ENCODE results near the gene ST6GALNAC5.

Gene ST6GALNAC5

DNA sequence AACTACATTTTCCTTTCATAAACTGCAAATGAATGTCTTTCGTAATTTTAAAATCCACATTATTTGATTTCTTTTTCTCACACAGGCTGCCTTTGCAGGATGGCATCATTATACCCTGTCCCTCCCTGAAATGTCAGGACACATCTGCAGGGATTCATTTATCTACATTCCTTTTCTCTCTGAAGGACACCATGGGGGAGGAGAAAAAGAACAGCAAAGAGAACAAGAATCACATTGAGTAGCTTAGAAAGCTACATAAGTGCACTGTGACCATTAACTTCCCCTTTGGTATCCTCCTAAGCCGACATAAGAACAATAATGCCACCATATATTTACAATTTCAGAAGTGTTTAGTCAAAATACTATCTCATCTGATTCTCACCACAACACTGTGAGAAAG lies 222.5 kb downstream of the ST6GALNAC5 start:
- Histone ChIP-seq H2BK120ac (ENCODE audit: insufficient read depth, low read length, poor library complexity) (no peak overlapping the region), H3K9me3 (ENCODE audit: insufficient read depth, low read depth, low read length) (no peaks in the 10 kb centered on the region), H3K27me3 (ENCODE audit: insufficient read depth, low read length) (no peaks in the 10 kb centered on the region), H3K27ac (ENCODE audit: low read depth, low read length) (no peak overlapping the region), H3K4me3 (ENCODE audit: low read depth, low read length) (no peak overlapping the region), H3K4ac (ENCODE audit: low read depth, low read length) (no peak overlapping the region), H3K9ac (ENCODE audit: low read length) (no peak overlapping the region), H3K23ac (ENCODE audit: low read length) (no peak overlapping the region), H2BK12ac (ENCODE audit: low read length) (no peak overlapping the region), H2AFZ (ENCODE audit: insufficient read depth, low read length, poor library complexity) (no peak overlapping the region), H3K4me2 (ENCODE audit: low read length) (no peak overlapping the region), H4K91ac (ENCODE audit: low read depth, low read length) (no peak overlapping the region), H3K79me1 (ENCODE audit: low read length) (no peaks in the 10 kb centered on the region), H3K36me3 (ENCODE audit: control insufficient read depth in 1 of 2, insufficient read depth in 2 of 2, low read length in 2 of 2) (no peaks in the 10 kb centered on the region), H2AK5ac (ENCODE audit: low read length) (no peak overlapping the region), H4K12ac (ENCODE audit: low read depth, low read length) (no peak overlapping the region), H3K14ac (ENCODE audit: low read length) (no peak overlapping the region), H4K8ac (ENCODE audit: low read depth, low read length) (no peak overlapping the region), H2BK5ac (ENCODE audit: low read depth, low read length, poor library complexity) (no peak overlapping the region), H3K79me2 (ENCODE audit: control insufficient read depth, insufficient read depth, low read length, poor library complexity) (no peaks in the 10 kb centered on the region), H3K4me1 (ENCODE audit: control insufficient read depth in 1 of 2, insufficient read depth in 2 of 2, low read length in 2 of 2) (no peaks in the 10 kb centered on the region), H3K18ac (ENCODE audit: low read length) (no peak overlapping the region)
- no peak for DNase-seq
- WGBS (ENCODE audit: extremely low coverage, insufficient coverage, insufficient read length): no CpG with 5 or more reads among the region's 2 CpGs

DNA sequence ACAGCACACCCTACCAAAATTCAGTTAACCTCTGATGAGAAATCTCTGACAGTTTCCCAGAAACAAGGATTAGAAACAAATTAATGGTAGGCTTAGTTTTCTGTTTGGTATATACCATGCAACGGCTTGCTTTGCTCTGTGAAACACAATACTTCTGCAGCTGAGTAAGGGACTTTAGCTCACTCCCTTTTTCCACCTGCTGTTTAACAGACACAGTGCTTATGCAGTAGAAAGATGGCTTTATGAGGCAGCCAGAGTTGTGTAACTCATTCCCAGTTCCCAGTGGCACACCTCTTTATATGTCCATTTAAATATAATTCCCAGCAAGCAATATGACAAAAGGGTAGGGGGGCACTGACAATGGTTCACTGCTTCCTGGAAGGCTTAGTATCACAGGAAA lies 228.0 kb downstream of the ST6GALNAC5 start:
- Histone ChIP-seq H3K4me2 (ENCODE audit: low read length) (no peak overlapping the region), H2BK12ac (ENCODE audit: low read length) (no peak overlapping the region), H3K4ac (ENCODE audit: low read depth, low read length) (no peak overlapping the region), H4K12ac (ENCODE audit: low read depth, low read length) (no peak overlapping the region), H3K4me1 (ENCODE audit: control insufficient read depth in 1 of 2, insufficient read depth in 2 of 2, low read length in 2 of 2) (no peaks in the 10 kb centered on the region), H3K79me2 (ENCODE audit: control insufficient read depth, insufficient read depth, low read length, poor library complexity) (no peaks in the 10 kb centered on the region), H3K9ac (ENCODE audit: low read length) (no peak overlapping the region), H3K23ac (ENCODE audit: low read length) (no peak overlapping the region), H3K27me3 (ENCODE audit: insufficient read depth, low read length) (no peaks in the 10 kb centered on the region), H3K9me3 (ENCODE audit: insufficient read depth, low read depth, low read length) (no peaks in the 10 kb centered on the region), H3K14ac (ENCODE audit: low read length) (no peak overlapping the region), H2BK120ac (ENCODE audit: insufficient read depth, low read length, poor library complexity) (no peak overlapping the region), H3K18ac (ENCODE audit: low read length) (no peak overlapping the region), H4K91ac (ENCODE audit: low read depth, low read length) (no peak overlapping the region), H3K79me1 (ENCODE audit: low read length) (no peaks in the 10 kb centered on the region), H3K36me3 (ENCODE audit: control insufficient read depth in 1 of 2, insufficient read depth in 2 of 2, low read length in 2 of 2) (no peaks in the 10 kb centered on the region), H3K4me3 (ENCODE audit: low read depth, low read length) (no peak overlapping the region), H2AFZ (ENCODE audit: insufficient read depth, low read length, poor library complexity) (no peak overlapping the region), H2BK5ac (ENCODE audit: low read depth, low read length, poor library complexity) (no peak overlapping the region), H3K27ac (ENCODE audit: low read depth, low read length) (no peak overlapping the region), H4K8ac (ENCODE audit: low read depth, low read length) (no peak overlapping the region), H2AK5ac (ENCODE audit: low read length) (no peak overlapping the region)
- DNase-seq: no peak
- WGBS (ENCODE audit: extremely low coverage, insufficient coverage, insufficient read length): no CpG with 5 or more reads among the region's 1 CpG

DNA sequence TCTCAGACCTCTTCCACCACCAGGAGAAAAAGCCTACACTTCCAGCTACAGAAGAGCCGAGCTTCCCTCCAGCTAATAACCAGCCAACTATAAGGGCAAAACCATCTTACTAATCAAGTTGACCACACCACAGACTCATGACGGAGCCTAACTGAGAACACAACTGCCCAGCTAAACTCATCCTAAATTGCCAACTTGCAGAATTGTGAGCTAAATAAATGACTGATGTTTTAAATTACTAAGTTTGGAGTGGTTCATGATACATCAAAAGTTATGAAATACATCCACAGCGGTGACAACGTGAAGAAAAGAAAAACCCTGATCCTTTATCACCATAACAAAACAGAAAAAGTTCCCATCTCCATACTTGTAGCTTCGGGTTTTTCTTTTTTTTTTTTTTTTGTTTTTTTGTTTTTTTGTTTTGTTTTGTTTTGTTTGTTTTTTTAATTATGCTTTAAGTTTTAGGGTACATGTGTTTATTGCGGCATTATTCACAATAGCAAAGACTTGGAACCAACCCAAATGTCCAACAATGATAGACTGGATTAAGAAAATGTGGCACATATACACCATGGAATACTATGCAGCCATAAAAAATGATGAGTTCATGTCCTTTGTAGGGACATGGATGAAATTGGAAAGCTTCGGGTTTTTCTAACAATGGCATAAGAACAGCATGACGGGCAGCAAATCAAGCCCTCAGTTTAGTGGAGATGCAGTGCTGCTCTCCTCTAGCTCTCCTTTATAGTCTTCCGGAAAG lies 229.4 kb downstream of the ST6GALNAC5 start:
- Histone ChIP-seq H3K23ac (ENCODE audit: low read length) (no peak overlapping the region), H3K27ac (ENCODE audit: low read depth, low read length) (no peak overlapping the region), H3K79me2 (ENCODE audit: control insufficient read depth, insufficient read depth, low read length, poor library complexity) (no peaks in the 10 kb centered on the region), H4K8ac (ENCODE audit: low read depth, low read length) (no peak overlapping the region), H4K12ac (ENCODE audit: low read depth, low read length) (no peak overlapping the region), H2BK12ac (ENCODE audit: low read length) (no peak overlapping the region), H3K9me3 (ENCODE audit: insufficient read depth, low read depth, low read length) (no peaks in the 10 kb centered on the region), H3K4ac (ENCODE audit: low read depth, low read length) (no peak overlapping the region), H3K79me1 (ENCODE audit: low read length) (no peaks in the 10 kb centered on the region), H3K18ac (ENCODE audit: low read length) (no peak overlapping the region), H3K4me1 (ENCODE audit: control insufficient read depth in 1 of 2, insufficient read depth in 2 of 2, low read length in 2 of 2) (no peaks in the 10 kb centered on the region), H3K9ac (ENCODE audit: low read length) (no peak overlapping the region), H3K14ac (ENCODE audit: low read length) (no peak overlapping the region), H4K91ac (ENCODE audit: low read depth, low read length) (no peak overlapping the region), H3K4me2 (ENCODE audit: low read length) (no peak overlapping the region), H2BK5ac (ENCODE audit: low read depth, low read length, poor library complexity) (no peak overlapping the region), H3K27me3 (ENCODE audit: insufficient read depth, low read length) (no peaks in the 10 kb centered on the region), H2AK5ac (ENCODE audit: low read length) (no peak overlapping the region), H2BK120ac (ENCODE audit: insufficient read depth, low read length, poor library complexity) (no peak overlapping the region), H2AFZ (ENCODE audit: insufficient read depth, low read length, poor library complexity) (no peak overlapping the region), H3K4me3 (ENCODE audit: low read depth, low read length) (no peak overlapping the region), H3K36me3 (ENCODE audit: control insufficient read depth in 1 of 2, insufficient read depth in 2 of 2, low read length in 2 of 2) (no peaks in the 10 kb centered on the region)
- WGBS (ENCODE audit: extremely low coverage, insufficient coverage, insufficient read length): no CpG with 5 or more reads among the region's 9 CpGs
- no peak for DNase-seq

DNA sequence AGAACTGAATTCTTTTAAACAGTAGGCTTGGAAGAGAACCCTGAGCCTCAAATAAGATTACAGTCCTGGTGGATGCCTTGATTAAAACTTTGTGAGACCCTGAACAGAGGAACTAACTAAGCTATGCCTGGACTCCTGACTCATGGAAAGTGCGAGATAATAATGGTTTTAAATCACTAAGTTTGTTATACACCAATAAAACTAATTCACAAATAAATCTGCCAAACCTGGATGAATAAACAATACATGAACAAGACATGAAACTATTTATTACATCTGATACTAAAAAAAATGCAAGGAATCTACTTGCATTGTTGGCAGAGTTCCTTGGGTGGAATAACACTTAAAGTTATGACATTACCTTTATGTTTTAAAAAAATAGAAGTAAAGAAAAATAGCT lies 233.6 kb downstream of the ST6GALNAC5 start:
- Histone ChIP-seq H3K36me3 (ENCODE audit: control insufficient read depth in 1 of 2, insufficient read depth in 2 of 2, low read length in 2 of 2) (no peaks in the 10 kb centered on the region), H3K4me3 (ENCODE audit: low read depth, low read length) (no peak overlapping the region), H3K27ac (ENCODE audit: low read depth, low read length) (no peak overlapping the region), H4K8ac (ENCODE audit: low read depth, low read length) (no peak overlapping the region), H3K79me1 (ENCODE audit: low read length) (no peaks in the 10 kb centered on the region), H3K9me3 (ENCODE audit: insufficient read depth, low read depth, low read length) (no peaks in the 10 kb centered on the region), H2AFZ (ENCODE audit: insufficient read depth, low read length, poor library complexity) (no peak overlapping the region), H3K18ac (ENCODE audit: low read length) (no peak overlapping the region), H4K12ac (ENCODE audit: low read depth, low read length) (no peak overlapping the region), H4K91ac (ENCODE audit: low read depth, low read length) (no peak overlapping the region), H2BK12ac (ENCODE audit: low read length) (no peak overlapping the region), H3K4ac (ENCODE audit: low read depth, low read length) (no peak overlapping the region), H2BK5ac (ENCODE audit: low read depth, low read length, poor library complexity) (no peak overlapping the region), H3K23ac (ENCODE audit: low read length) (no peak overlapping the region), H3K9ac (ENCODE audit: low read length) (no peak overlapping the region), H2AK5ac (ENCODE audit: low read length) (no peak overlapping the region), H3K4me1 (ENCODE audit: control insufficient read depth in 1 of 2, insufficient read depth in 2 of 2, low read length in 2 of 2) (no peaks in the 10 kb centered on the region), H3K14ac (ENCODE audit: low read length) (no peak overlapping the region), H3K79me2 (ENCODE audit: control insufficient read depth, insufficient read depth, low read length, poor library complexity) (no peaks in the 10 kb centered on the region), H3K27me3 (ENCODE audit: insufficient read depth, low read length) (no peaks in the 10 kb centered on the region), H3K4me2 (ENCODE audit: low read length) (no peak overlapping the region), H2BK120ac (ENCODE audit: insufficient read depth, low read length, poor library complexity) (no peak overlapping the region)
- no peak for DNase-seq
- WGBS (ENCODE audit: extremely low coverage, insufficient coverage, insufficient read length): no CpG with 5 or more reads among the region's 1 CpG

Measured in trophoblast cell (in vitro differentiated cells and primary cell).